ENCODE measurements around the gene KLHL6.
"Not testable (repeated sequence)": the region's sequence is repeated elsewhere in the genome, so short reads cannot be mapped to it uniquely, and the experiment has no call there.

The KLHL6 gene

DNA sequence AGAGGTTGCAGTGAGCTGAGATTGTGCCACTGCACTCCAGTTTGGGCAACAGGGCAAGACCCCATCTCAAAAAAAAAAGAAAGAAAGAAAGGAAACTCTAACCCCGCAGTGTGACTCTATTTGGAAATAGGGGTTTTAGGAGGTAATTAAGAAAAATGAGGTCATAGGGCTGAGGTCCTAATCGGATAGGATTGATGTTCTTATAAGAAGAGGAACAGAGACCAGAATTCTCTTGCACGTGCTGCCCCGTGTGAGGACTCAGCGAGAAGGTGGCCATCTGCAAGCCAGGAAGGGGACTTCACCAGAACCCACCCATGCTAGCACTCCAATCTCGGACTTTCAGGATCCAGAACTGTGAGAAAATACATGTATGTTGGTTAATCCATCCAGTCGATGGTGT, 25.8 kb downstream of the KLHL6 start:
- DNase-seq, result no peak

DNA sequence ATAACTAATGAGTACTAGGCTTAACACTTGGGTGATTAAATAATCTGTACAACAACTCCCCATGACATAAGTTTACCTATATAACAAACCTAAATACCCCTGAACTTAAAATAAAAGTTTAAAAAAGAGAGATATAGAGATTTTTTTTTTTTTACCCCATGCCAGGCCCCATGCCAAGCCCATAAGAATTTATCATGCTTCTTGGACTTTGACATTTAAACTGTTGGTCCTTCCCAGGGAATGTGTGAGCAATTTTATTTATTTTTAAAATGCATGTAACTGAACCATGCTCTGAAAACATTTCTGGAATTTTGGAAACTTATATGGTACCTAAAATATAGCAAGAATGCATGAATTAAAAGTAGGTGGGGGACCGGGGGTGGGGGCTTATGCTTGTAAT, 26.3 kb downstream of the KLHL6 start:
- DNase-seq, result no peak

DNA sequence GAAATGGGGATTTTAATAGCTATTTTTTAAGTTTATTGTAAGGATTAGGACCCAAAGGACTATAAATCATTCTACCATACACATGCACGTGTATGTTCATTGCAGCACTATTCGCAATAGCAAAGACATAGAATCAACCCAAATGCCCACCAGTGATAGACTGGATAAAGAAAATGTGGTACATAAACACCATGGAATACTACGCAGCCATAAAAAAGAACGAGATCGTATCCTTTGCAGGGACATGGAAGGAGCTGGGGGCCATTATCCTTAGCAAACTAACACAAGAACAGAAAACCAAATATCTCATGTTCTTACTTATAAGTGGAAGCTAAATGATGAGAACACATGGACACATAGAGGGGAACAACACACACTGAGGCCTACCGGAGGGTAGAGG, 26.7 kb downstream of the KLHL6 start:
- DNase-seq, result not testable (repeated sequence)

DNA sequence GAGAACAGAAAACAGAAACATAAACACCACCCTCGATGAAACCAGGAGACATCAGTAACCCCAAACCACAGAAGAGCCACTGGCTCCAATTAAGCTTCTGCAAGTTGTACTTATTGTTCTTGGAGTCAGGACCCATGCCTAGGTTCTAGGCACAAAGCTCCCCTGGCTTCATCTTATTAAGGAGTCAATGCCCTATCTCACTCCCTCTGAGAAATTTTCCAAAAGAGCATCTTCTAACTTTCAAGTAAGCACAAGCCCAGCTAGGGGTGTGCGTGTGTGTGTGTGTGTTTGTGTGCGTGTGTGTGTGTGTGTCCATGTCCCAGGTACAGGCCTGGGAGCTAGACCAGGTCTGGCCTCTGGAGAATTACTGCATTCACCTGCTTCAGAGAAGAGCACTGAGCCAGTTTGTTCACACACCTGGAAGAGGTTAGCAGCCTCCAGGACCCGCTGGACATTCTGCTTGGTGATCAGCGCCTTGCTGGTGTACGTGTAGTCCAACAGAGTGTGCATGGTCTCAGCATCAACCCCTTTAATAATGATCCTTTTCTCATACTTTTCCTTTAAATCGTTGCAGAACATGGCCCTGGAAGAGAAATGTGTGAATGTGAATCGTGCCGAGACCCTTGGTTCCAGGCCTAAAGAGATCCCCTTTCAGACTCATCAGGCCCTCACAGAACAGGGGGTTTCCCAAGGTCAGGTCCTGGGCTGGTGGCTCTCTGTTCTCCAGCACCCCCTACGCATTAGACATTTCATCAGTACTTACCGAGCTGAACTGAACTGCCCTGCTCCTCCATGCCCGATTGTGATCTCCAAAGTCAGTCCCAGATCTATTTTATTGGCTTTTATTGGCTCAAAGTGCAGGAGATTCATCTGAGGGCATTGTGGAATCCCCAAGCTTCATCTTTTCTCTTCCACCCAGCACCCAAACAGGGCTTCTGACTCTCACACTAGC, 27.8 kb downstream of the KLHL6 start:
- DNase-seq, result no peak

DNA sequence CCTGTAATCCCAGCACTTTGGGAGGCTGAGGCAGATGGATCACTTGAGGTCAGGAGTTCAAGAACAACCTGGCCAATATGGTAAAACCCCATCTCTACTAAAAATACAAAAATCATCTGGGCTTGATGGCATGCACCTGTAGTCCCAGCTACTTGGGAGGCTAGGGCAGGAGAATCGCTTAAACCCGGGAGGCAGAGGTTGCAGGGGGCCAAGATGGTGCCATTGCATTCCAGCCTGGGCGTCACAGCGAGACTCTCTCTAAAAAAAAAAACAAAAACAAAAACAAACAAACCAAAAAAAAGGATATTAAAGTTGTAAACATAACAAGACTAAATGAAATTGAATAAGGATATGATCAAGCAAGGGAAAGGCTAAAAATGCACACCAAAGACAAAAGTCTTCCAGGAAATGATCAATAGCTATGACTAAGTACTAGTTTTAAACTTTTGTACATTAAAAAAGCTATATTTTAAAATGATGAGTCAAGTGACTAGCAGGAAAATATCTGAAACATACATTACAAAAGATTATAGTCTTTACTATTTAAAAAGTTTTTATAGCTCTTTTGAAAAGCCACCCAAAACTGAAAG, 28.6 kb downstream of the KLHL6 start:
- DNase-seq, result no peak

DNA sequence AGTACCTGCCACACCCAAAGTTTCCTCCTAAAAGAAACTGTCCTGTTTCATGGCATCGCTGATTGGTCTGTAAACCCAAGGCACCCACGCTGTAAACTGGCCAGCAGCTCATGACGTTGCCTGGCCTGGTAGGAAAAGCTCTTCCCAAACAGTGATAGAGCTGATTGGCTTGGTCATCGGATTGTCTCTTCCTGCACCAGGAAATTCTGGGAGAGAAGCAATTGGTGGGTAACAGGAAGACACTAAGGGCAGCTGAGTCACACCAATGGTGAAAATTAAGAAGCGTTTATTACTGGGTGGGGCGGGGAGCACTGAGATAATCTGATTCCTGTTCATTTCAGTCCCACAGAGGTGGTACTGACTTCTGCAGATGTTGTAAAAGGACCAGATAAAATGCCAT, 31.0 kb downstream of the KLHL6 start:
- no peak for DNase-seq

DNA sequence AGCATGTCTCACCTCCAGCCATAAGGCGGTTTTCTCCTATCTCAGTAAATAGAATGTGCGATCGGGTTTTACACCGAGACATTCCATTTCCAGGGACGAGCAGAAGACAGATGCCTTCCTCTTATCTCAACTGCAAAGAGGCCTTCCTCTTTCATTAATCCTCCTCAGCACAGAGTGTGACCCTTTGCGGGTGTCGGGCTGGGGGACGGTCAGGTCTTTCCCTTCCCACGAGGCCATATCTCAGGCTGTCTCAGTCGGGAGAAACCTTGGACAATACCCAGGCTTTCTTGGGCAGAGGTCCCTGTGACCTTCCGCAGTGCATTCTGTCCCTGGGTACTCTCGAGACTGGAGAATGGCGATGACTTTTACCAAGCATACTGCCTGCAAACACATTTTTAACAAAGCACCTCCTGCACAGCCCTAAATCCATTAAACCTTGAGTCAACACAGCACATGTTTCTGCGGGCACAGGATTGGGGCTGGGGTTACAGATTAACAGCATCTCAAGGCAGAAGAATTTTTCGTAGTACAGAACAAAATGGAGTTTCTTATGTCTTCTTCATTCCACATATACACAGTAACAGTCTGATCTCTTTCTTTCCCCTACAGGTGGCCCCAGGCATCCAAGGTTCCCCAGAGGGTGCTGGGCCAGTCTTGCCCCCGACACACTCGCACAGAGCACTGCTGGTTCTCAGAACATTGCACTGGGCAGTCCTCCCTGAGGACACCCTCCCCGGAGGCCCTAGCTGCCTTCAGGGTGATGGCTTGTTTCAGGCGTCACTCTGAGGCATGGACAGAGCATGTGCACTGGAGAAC, 34.6 kb downstream of the KLHL6 start:
- not testable (repeated sequence) for DNase-seq

DNA sequence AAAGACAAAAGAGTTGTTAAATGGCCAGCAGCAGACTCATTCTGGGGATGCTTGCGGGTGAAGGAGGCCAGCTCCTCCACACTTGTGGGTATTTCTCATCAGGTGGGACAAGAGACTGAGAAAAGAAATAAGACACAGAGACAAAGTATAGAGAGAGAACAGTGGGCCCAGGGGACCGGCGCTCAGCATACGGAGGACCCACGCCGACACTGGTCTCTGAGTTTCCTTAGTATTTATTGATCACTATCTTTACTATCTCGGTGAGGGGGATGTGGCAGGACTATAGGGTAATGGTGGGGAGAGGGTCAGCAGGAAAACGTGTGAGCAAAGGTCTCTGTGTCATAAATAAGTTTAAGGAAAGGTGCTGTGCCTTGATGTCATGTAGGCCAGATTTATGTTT, 35.2 kb downstream of the KLHL6 start:
- DNase-seq, result not testable (repeated sequence)

DNA sequence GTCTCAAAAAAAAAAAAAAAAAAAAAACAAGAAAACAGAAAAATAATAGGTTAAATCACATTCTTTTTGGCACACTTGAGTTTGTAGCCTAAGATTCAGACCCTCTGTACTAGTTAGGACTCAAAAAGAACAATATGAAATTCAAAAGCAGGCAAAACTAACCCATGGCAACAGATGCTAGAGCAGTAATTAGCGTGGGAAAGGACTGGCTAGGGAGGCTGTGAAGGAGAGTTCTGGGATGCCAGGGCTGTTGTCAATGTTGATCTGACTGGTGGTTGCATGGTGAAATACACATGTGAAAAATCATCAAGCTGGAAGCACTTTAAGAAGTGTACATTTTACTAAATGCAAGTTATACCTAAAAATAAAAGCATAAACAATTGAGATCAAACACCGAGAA, 35.6 kb downstream of the KLHL6 start:
- DNase-seq, result no peak

DNA sequence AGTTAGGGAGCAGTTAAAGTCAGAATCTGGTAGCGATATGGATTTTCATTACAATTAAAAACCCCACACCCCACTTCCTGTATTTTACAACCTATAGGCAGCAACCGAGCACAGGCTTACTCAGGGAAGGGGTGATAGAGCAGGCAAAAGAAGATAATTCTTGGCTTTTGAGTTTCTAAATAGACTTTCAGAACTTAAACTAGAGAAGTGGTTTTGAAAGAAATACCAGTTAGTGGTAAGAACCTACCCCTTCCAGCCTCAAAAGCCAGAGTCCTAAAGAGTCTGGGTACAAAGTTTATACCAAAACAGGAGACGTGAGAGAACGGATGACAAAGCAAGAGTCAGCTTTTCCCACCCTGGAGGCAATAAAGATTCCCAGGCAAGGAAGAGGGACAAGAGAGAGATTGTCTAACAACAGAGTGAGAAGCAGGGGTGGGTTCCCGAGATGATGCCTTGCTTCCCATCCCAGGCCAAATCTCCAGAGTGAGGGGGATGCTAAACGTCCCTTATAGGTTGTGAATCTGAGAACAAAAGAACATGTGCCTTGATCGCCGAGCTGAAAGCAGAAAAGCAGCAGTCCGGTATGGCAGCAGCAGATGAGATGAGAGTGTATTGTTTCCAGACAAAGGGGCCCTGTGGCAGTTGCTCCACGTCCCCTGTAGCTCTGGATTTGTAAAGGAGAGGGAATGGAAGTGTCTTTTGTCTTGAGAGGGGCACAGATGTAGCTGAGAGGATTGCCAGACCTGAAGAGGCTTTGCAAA, 36.8 kb downstream of the KLHL6 start:
- DNase-seq, result no peak

DNA sequence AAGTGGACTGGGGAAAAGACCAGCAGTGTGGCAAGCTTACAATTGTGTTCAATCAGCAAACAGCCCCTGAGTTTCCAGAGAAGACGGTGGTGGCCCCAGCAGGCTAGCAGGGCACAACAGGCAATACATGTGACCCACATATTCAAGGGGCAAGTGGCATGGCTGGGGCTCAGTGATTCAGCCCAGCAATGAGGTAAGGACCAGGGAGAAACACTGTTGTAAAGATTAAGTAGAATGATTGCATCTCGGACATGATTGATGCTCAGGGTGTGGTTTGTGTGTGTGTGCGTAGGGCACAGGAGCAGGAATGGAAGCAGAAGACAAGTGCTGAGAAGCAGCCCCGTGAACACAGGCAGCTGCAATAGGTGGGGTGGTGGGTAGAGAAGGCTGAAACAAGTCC, 37.9 kb downstream of the KLHL6 start:
- no peak for DNase-seq

DNA sequence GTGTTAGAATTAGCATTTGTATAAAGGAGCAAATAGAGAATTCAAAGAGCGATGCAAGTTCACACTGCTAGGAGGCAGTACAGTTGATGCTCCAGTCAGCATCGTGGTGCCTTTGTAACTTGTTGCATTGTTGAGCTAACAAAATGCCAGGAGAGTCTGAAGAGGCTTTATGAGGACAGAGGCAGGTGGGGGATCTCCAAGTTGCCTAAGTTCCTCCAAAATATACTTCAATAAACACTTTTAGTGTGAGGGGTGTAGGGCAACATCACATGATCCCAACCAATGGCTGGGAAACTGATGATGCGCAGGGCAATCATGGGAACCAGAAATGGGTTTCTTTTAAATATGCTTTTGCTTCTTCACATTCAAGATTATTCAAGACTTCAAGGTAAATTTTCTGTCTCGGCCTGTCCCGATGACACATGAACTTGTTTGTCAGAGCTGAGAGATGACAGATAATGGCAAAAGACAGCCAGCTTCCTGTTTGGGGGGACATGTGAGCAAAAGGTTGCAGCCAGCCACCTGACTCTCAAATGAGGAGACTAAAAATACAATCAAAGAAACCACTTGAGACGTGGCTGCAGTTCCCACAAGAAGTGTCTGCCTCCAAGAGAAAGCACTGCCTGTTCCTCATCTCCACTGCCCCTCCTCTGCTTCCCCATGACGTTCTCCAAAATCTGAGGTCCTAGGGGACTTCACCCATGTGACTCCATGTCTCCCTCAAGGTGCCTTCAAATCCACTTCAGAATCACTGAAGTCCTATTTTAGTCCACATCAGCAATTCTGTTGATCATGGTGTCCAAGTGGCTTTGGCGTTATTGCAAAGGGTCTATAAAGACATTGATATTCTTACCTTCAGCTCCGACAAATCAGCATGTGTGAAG, 39.3 kb downstream of the KLHL6 start:
- DNase-seq, result peak; percentile 77

DNA sequence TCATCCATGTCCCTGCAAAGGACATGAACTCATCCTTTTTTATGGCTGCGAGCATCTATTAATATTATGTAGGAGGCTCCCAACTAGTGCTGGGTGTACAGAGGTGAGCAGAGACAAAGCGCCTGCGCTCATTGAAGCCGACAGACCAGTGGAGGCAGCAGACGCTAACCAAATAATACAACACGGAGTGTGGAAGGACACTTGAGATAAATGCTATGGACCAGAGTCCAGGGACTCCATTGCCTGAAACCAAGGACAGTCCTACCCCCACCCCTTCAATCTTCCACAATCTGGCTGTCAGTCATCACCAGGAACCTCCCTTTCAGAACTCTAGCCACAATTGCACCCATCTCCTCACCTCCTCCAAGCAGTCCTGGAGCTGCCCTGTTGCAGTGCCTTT, 41.5 kb downstream of the KLHL6 start:
- DNase-seq, result no peak

DNA sequence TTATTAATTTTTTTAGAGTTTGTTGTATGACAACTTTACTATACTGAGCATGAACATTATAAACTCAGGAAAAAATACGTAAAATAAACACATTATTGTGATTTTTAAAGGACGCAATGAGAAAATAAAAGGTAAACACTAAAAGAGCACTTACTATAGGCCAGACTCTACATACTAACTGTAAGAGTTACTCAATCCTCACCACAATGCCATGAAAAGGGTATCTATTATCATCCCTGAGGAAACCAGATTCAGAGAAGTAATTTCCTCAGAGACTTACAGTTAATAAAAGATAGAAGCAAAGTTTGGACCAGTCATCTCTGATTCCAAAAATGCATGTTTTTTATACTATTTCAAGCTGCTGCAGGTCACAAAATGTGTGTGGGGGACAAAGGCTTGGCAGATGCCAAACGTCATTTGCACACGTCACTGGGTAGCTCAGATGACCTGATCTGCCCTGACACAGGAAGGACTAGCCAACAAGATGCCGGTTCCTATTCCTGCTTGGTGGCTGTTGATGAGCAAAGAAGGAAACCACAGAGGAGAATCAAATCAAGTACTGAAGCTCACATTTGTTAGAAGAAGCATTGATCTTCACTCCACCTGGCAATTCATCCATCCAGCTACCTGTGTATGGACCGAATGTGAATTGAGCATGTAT, 42.3 kb downstream of the KLHL6 start:
- DNase-seq, result peak; percentile 74

DNA sequence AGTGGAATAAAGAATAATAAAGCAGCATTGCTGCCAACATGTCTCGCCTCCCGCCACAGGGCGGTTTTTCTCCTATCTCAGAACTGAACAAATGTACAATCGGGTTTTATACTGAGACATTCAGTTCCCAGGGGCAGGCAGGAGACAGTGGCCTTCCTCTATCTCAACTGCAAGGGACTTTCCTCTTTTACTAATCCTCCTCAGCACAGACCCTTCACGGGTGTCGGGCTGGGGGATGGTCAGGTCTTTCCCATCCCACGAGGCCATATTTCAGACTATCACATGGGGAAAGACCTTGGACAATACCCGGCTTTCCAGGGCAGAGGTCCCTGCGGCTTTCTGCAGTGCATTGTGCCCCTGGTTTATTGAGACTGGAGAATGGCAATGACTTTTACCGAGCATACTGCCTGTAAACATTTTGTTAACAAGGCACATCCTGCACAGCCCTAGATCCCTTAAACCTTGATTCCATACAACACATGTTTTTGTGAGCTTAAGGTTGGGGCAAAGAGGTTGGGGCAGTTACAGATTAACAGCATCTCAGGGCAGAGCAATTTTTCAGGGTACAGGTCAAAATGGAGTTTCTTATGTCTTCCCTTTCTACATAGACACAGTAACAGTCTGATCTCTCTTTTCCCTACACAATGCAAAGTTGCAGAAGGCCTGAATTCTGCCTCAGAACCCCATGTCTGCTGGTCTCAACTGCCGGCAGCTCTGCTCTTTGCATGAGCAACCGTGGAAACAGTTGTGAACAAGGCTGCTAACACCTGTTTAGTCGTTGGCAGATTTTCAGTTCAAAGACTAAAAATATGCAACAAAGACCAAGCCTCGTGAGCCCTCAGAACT, 44.0 kb downstream of the KLHL6 start:
- DNase-seq, result not testable (repeated sequence)

DNA sequence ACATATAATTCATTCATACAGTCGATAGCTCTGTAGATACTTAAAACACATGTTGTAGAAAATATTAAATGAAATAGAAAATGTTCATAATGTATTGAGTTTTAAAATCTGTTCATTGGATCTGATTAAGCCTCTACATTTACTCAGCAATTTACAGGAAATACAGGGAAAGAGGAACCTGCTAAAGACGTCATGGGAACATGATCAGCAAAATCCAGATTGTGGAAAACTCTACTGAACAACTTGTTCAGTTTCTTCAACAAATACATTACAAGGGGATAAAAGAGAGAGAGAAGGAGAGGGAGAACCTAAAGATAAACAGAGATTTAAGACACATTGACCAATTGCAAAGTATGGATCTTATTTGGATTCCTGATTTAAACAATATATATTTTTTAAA, 46.7 kb downstream of the KLHL6 start:
- DNase-seq, result no peak

DNA sequence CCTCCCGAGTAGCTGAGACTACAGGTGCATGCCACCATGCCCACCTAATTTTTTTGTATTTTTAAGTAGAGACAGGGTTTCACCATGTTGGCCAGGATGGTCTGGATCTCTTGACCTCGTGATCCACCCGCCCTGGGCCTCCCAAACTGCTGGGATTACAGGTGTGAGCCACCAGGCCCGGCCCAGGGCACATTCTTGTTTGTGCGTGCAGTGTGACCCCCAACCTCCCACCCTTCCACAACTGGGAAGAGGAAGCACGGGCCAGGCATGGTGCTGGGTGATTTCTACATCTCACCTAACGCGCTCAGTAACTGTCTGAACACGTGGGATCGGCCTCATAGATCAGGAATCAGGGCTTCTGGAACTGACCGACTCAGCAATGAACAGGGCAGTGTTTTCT, 48.0 kb downstream of the KLHL6 start:
- DNase-seq, result no peak

DNA sequence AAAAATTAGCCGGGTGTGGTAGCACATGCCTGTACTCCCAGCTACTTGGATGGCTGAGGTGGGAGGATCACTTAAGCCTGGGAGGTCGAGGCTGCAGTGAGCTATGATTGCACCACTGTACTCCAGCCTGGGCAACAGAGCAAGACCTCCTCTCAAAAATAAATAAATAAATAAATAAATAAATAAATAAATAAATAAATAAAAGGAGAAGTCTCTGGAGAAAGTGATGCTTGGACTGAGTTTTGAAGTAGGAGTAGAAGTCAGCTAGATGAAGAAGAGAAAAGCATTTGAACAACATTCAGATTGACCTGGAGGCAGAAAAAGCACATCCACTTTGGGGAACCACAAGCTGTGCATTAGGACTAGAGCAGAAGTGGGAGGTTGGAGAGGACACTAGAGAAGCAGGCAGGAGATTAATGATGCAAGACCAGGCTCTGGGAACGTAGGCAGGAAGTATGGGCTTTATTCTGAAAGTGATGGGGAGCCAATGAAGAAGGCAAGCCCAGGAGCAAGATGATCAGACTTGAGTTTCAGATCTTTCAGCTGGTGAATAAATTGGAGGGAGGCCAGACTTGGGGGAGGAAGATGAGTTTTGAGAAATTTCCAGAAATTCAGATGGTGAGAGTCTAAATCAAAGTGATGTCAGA, 48.7 kb downstream of the KLHL6 start:
- no peak for DNase-seq

DNA sequence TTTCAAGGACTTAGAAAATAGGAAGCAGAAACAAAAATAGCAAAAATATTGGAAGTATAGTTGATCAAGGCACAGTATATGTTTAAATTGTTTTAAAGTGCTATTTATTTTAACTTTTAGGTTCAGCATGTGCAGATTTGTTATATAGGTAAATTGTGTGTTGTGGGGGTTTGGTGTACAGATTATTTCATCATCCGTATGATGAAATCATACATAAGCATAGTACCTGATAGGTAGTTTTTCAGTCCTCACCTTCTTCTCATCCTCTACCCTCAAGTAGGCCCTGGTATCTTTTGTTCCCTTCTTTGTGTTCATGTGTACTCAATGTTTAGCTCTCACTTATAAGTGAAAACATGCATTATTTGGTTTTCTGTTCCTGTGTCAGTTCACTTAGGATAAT, 50.9 kb downstream of the KLHL6 start:
- no peak for DNase-seq

DNA sequence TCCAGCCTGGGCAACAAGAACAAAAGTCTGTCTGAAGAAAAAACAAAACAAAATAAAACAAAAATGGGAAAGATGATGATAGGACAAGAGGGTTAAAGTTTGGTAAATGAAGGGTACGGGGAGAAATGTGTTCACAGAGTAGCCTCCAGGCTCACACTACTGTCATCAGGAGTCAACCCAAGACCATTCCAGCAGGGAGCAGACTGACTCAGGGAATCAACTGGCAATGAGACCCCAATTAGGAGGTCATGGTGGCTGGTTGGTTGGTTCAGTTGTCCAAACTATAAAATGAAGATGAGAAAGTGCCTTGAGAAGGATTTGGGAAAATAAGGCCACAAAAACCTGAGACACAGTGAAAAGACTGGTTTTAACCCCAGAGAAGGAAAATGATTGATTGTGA, 51.8 kb downstream of the KLHL6 start:
- no peak for DNase-seq
